Measurements from ENCODE around the gene OSBP2.
A peak's percentile ranks its signal among the peaks of the same experiment; 100 is the strongest.

The OSBP2 gene

GRCh38 chr22:30680991-30681770, 13.5 kb upstream of the OSBP2 start:
- no peak for DNase-seq

- no peak for DNase-seq
These were observed 12.8 kb upstream of the OSBP2 start for GRCh38 chr22:30681831-30682230.

- no peak for DNase-seq
These were observed 9.5 kb upstream of the OSBP2 start for GRCh38 chr22:30685178-30685577.

DNA sequence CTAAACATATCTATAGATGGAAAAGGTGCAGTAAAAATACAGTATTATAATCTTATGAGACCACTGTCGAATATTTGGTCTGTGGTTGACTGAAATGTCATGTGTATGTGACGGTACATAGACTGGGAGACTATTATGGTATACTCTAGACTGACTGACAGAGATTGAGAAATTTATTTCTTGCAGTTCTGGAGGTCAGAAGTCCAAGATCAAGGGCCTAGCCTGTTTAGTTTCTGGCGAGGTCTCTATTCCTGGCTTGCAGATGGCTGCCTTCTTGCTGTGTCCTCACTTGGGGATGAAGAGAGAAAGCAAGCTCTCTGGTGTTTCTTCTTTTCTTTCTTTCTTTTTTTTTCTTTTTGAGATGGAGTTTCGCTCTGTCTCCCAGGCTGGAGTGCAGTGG, 7.3 kb upstream of the OSBP2 start:
- no peak for DNase-seq

- no peak for DNase-seq
These were observed 5.1 kb upstream of the OSBP2 start for GRCh38 chr22:30689622-30690021.

DNA sequence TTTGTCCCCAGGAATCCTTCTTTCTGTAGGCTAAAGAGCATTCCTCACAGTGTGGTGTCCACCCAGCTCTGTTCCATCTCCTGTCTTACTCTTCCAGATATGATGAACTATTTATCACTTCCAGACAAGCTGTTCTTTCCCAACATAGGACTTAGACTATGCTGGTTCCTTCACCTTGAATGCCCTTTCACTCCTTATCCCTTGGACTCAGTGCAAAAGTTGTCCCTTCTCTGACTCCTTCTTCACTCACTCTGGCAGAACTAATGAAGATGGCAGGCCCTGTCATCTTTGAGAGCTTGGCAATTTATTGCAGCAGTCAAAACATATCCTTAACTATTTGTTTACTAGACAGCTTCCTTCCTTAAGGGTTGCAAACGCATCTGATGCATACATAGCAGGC, 3.5 kb upstream of the OSBP2 start:
- no peak for DNase-seq

GRCh38 chr22:30694171-30694639, 469 bp upstream of the OSBP2 start:
- peak; percentile 56 for DNase-seq

GRCh38 chr22:30695351-30695851, 727 bp downstream of the OSBP2 start:
- no peak for DNase-seq

DNA sequence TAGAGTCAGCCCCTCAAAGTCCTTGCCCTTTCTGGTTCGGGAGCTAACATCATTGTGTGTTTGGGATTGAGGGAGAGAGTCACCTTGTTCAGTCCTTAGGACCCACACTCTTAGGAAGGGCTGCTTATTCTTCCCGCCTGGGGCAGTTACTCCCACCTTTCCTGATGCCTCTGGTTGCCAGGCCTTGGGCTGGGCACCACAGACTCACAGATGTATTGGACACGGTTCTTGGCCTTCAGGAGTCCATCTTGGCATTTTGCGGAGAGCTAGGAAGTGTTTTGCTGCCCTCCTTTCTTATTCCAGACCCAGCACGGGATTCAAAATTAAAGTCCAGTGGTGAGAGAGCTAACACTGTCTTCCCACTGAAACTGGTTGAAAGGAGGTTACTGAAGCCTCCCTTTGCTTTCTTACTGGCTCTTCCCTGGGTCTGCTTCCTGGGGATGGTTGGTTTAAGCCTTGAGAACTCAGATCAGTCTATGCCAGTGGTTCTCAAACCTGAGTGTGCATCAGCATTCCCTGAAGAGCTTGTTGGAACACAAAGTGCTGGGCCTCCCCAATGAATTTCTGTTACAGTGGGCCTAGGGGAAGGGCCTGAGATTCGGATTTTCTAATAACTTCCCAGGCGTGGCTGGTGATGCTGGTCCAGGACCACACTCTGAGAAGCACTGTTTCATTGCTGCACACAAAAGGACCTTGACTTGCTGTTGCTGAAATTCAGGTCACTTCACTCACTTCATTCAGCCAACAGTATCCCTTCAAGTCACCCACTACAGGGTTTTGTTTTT, 1.4 kb downstream of the OSBP2 start:
- DNase-seq, result no peak

GRCh38 chr22:30697975-30698374, 3.3 kb downstream of the OSBP2 start:
- DNase-seq, result no peak

DNA sequence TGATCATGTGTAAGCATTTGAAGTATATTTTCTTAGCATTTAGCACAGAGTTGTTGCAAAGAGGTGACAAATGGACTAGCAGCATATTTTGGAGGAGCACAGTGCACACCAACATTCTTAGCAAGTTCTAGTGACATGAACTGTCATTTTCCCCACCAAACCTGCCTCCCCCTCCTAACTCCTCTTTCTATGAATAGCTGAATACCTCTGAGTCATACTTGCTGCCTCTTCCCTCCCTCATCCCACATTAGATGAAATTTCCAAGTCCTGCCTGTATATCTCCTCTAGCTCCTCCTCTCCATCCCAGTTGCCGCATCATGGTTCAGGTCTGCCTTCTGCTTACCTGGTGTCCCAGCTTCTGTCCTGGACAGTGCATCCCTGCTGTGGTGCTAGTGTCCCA, 7.2 kb downstream of the OSBP2 start:
- DNase-seq, result no peak

DNA sequence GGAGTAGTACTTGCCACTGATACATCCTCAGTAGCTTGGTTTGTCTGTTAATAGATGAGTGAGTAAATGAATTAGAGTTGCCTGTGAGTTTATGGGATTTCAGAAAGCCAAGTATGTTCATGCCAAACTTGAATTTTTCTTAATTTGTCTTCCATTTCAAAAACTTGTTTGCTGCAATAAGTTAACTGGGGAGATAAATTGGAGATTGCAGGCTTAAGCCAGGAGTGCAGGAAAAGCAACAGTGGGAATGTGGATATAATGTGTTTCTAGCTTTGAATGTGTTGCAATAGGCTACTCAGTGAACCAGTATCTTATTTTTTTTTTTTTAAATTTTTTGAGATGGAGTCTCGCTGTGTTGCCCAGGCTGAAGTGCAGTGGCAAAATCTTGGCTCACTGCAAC, 8.2 kb downstream of the OSBP2 start:
- DNase-seq, result no peak

- no peak for DNase-seq
These were observed 10.3 kb downstream of the OSBP2 start for GRCh38 chr22:30704978-30705377.

DNA sequence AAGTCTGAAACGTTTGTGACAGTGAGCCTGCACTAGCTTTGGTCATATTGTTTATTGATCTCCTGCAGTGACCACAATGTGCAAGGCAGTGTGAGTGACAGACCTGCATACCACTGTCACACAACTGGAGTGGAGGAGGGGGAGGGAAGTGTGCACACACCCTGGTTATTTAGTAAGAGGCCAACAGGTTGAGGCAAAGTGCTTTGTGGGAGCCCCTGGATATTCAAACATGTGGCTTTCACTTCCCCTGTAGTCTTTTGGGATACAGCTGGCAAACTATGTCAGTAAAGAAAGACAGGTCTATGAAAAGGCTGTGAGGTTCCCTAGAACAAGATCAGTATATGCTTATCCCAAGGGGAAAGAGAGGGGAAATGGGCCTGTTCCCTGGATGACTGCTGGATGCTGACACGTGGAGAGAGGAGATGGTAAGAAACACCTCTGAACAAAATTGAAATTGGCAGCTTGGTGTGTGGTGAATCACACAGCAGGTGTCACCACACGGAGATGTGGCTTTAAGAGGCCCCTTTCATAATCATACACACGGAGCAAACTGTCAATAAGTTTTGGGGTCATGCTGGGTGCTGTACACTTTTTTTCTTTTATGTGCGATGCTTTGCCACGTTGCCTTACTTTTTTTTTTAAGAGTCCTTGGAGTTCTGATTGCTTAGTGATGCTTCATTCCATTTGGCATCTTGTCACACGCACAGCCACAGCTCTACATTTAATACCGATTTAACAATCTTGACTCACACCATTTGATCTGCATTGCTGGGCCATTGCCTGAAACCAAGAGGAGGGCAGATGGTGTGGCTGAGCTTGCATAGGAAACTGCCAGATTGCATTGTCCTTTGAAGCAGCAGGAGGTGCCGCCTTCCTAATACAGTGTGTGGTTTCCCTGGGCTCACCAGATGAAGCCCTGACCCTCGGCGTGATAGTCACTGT, 11.3 kb downstream of the OSBP2 start:
- no peak for DNase-seq

GRCh38 chr22:30709980-30710379, 15.3 kb downstream of the OSBP2 start:
- peak; percentile 22 to 51 for DNase-seq

GRCh38 chr22:30712094-30712493, 17.4 kb downstream of the OSBP2 start:
- no peak for DNase-seq

GRCh38 chr22:30714062-30714461, 19.4 kb downstream of the OSBP2 start:
- no peak for DNase-seq

DNA sequence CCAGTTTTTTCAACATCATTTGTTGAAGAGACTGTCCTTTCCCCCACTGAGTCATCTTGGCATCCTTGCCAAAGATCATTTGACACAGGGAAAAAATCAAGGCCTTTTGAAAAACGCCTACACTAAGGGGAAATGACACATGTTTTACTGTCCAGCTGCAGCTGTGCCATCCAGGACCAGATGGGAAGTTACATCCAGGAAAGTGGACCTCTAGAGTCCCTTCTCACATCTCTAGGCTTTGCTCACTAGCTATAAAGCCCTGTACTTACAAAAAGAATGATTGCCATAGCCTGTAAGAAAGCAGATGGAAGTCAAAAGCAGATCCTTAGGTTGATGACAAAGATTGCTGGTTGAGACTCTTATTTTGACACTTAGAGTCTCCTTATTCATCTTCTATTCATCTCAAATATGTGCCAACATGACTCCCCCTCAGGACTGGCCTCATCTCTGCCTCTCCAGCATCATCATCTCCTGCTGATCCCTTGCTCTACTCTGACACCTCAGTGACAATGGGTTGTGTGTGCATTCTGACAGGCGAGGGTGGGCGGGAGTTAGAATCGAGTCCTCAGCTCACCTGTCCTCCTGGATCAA, 22.8 kb downstream of the OSBP2 start:
- no peak for DNase-seq

GRCh38 chr22:30717952-30718351, 23.3 kb downstream of the OSBP2 start:
- no peak for DNase-seq

- DNase-seq, result no peak
These were observed 23.8 kb downstream of the OSBP2 start for GRCh38 chr22:30718491-30718890.

DNA sequence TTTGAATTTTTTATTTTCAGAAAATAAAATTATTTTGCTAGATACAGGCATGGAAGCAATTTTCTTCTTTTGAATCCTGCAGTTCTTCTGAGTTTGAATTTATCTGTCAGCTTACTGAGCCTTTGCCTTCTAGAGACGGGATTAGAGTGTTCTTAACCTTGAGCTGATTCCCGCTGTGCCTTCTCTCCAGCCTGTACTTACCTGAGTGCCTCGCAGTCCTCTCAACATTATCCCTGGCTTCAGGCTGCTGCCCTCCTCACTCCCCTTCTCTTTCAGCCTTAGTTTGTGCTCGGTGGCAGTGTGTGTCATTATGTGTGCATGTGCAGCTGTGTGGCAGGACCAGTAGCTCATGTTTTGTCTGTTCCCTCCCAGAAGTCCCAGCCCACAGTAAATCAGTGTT, 24.3 kb downstream of the OSBP2 start:
- DNase-seq, result no peak

GRCh38 chr22:30720263-30720837, 25.7 kb downstream of the OSBP2 start:
- DNase-seq, result no peak

Data from CD4-positive, alpha-beta T cell treated with Interleukin-4 for 1 hour (primary cell).